Heart right ventricle (tissue), 16 donors: ENCODE measurements around the gene ADAMTSL2. TPM values are rescaled to one million over a fixed set of nuclear protein-coding genes. Genes with fewer than 3 reads are reported as not detected.

Experiments
- ATAC-seq, 8 donors: fragments of 200-7000 bp; cut with Tn5 transposase; one replicate each; pipeline ENCODE4 v1.9.1; 2020; ENCODE audit warnings: mild to moderate bottlenecking in 8 of 8, moderate library complexity in 8 of 8, moderate number of reproducible peaks in 1 of 8
- DNase-seq, 2 donors: peaks; one replicate each; pipeline ENCODE4 v3.0.0-alpha.2; 2020
- H3K27ac ChIP-seq, 10 donors: fragments of 200-600 bp; sonication (generic) in 2 of 10; one replicate each; pipeline versions ENCODE4 v1.5.0 to v1.8.0; 2020 to 2022; ENCODE audit warnings: mild to moderate bottlenecking in 3 of 10
- H3K27me3 ChIP-seq, 7 donors: fragments of 200-600 bp; one replicate each; pipeline ENCODE4 v1.8.0; 2021 to 2022; ENCODE audit warnings: mild to moderate bottlenecking in 2 of 7
- H3K36me3 ChIP-seq, 9 donors: fragments of 200-600 bp; sonication (generic) in 1 of 9; one replicate each; pipeline versions ENCODE4 v1.5.0 to v1.8.0; 2020 to 2022; ENCODE audit warnings: mild to moderate bottlenecking in 2 of 9
- H3K4me1 ChIP-seq, 9 donors: fragments of 200-600 bp; sonication (generic) in 1 of 9; one replicate each; pipeline versions ENCODE4 v1.5.0 to v1.8.0; 2020 to 2022; ENCODE audit warnings: mild to moderate bottlenecking in 4 of 9
- H3K4me3 ChIP-seq, 10 donors: fragments of 200-600 bp; sonication (generic) in 2 of 10; one replicate each; pipeline versions ENCODE4 v1.5.0 to v1.8.0; 2020 to 2022; ENCODE audit warnings: mild to moderate bottlenecking in 7 of 10, moderate library complexity in 2 of 10
- H3K9me3 ChIP-seq, 11 donors: fragments of 200-600 bp in 10 of 11; sonication (generic) in 2 of 11; one replicate each; pipeline versions ENCODE4 v1.5.0 to v1.8.0; 2013 to 2022; ENCODE audit warnings: mild to moderate bottlenecking in 2 of 11, control low read depth in 1 of 11, moderate library complexity in 1 of 11
- CTCF ChIP-seq, 9 donors: fragments of 200-600 bp; sonication (generic) in 2 of 9; IDR thresholded peaks; one replicate each; pipeline versions ENCODE4 v1.5.0 to v1.8.0; 2021 to 2022; ENCODE audit warnings: antibody characterized with exemption in 9 of 9, mild to moderate bottlenecking in 5 of 9, moderate library complexity in 1 of 9
- WGBS, 2 donors: extraction: QIAGEN DNeasy Blood & Tissue Kit; methylation state at CpG; one replicate each; pipeline ENCODE4 v1.1.7; 2013; ENCODE audit warnings: inconsistent platforms in 1 of 2; 5-methylcytosine and 5-hydroxymethylcytosine counted together
- intact Hi-C, 10 donors: fragments of 100-400 bp; cut with DNase I; formaldehyde crosslinking; loops; one replicate each; pipeline versions ENCODE4 v1.11.1 to v1.14.2; 2022
- polyA plus RNA-seq, 2 donors: library from polyadenylated mRNA; stranded (reverse); fragments of 200-250 nt; gene quantifications; one replicate each; pipeline ENCODE4 v1.2.3, GENCODE V29; 2013
- total RNA-seq, 10 donors: library from RNA; stranded (reverse); fragmentation: NEBNext Ultra II Directional in 3 of 10; extraction: Animal tissue kit (Norgen Biotek cat#: 25700) in 3 of 10; gene quantifications; one replicate each; pipeline versions ENCODE4 v1.2.1 to v1.2.4, GENCODE V29; 2021 to 2023
- donor health status: Arrhythmogenic right ventricular cardiomyopathy.
- donor health status: ischemic (EF 13 %, LVEDD 7.1; RV severe dilation, severe dysfunction).
- donor health status: healthy with polysubstance abuse.
- donor health status: DM: no; HTN: yes; CAD: no.
- donor health status: DM: no; HTN: no; CAD: no.
- donor health status: ischemic (EF 25% LVEDD 6.9; RV normal size, moderate dysfunction).
- donor health status: ischemic (EF 25% LVEDD 5.7; RV mildly dilated, moderate dysfunction).
- donor health status: healthy.
- donor health status: DM: yes; HTN: yes; CAD: no.
- donor health status: Ischemic cardiomyopathy.
- donor health status: ischemic (EF 35%, LVEDD 5.7; RV mildly dilated, moderate dysfunction).
- donor health status: nonischemic (EF 11% LVEDD 7.7; RV severe dilation, severe dysfunction).
- donor health status: DM: yes; HTN: yes; CAD: no.
- donor health status: PGD.
- donor health status: ischemic (EF 29% LVEDD 5.4; RV normal size, mild dysfunction).
- donor health status: nonischemic (EF 23%, LVEDD 6.1; RV moderate dilation, normal function).

ADAMTSL2 gene
- total and polyA plus RNA-seq, 12 donors, result 2.0 to 9.1 (median 4.5) TPM

GRCh38 chr9:133610845-133611244 is 76.3 kb downstream of the ADAMTSL2 start:
- H3K36me3 ChIP-seq, result no peaks in the 10 kb centered on the region
- H3K27me3 ChIP-seq, result peaks cover 6 to 95% (median 89%) of the 10 kb centered on the region in 7 donors
- no peak for ATAC-seq
- no peak for TF ChIP-seq CTCF (IDR thresholded peaks at IDR 0.05)
- H3K27ac ChIP-seq, result no peak overlapping the region
- DNase-seq, result no peak
- H3K4me1 ChIP-seq, result no peaks in the 10 kb centered on the region
- H3K4me3 ChIP-seq, result no peak overlapping the region
- H3K9me3 ChIP-seq, result no peaks in the 10 kb centered on the region
- 82 to 86% methylated on average over 5 of the region's 5 CpGs for WGBS, 2 donors
- intact Hi-C loops, result loop anchor here in 1 of 10 donors (10.0 kb wide), 1 partner anchor 114 kb away; no protein-coding TSS in a partner anchor

GRCh38 chr9:133612051-133612450 is 77.5 kb downstream of the ADAMTSL2 start:
- no peaks in the 10 kb centered on the region for H3K36me3 ChIP-seq
- no peaks in the 10 kb centered on the region for H3K4me1 ChIP-seq
- 77 to 82% methylated on average over 9 of the region's 9 CpGs for WGBS, 2 donors
- H3K4me3 ChIP-seq, result no peak overlapping the region
- peaks cover 6 to 96% (median 90%) of the 10 kb centered on the region in 7 donors for H3K27me3 ChIP-seq
- no peak overlapping the region for H3K27ac ChIP-seq
- no peak for TF ChIP-seq CTCF (IDR thresholded peaks at IDR 0.05)
- intact Hi-C loops, result loop anchor here in 1 of 10 donors (10.0 kb wide), 1 partner anchor 113 kb away; no protein-coding TSS in a partner anchor
- no peaks in the 10 kb centered on the region for H3K9me3 ChIP-seq
- ATAC-seq, result no peak
- no peak for DNase-seq

GRCh38 chr9:133612816-133613215 is 78.3 kb downstream of the ADAMTSL2 start:
- H3K9me3 ChIP-seq, result no peaks in the 10 kb centered on the region
- H3K4me1 ChIP-seq, result no peaks in the 10 kb centered on the region
- intact Hi-C loops, result loop anchor here in 1 of 10 donors (10.0 kb wide), 1 partner anchor 112 kb away; no protein-coding TSS in a partner anchor
- H3K36me3 ChIP-seq, result no peaks in the 10 kb centered on the region
- H3K27ac ChIP-seq, result no peak overlapping the region
- DNase-seq, result no peak
- peaks cover 0 to 96% (median 90%) of the 10 kb centered on the region in 7 donors for H3K27me3 ChIP-seq
- 80 to 82% methylated on average over 8 of the region's 8 CpGs for WGBS, 2 donors
- no peak for TF ChIP-seq CTCF (IDR thresholded peaks at IDR 0.05)
- no peak overlapping the region for H3K4me3 ChIP-seq
- no peak for ATAC-seq

- no peak for DNase-seq
- 84 to 88% methylated on average over 16 of the region's 16 CpGs for WGBS, 2 donors
- no peak overlapping the region for H3K4me3 ChIP-seq
- intact Hi-C loops, result loop anchor here in 1 of 10 donors (10.0 kb wide), 1 partner anchor 111 kb away; no protein-coding TSS in a partner anchor
- TF ChIP-seq CTCF (IDR thresholded peaks at IDR 0.05), result no peak
- no peaks in the 10 kb centered on the region for H3K4me1 ChIP-seq
- no peak overlapping the region for H3K27ac ChIP-seq
- H3K9me3 ChIP-seq, result no peaks in the 10 kb centered on the region
- ATAC-seq, result no peak
- H3K27me3 ChIP-seq, result peaks cover 0 to 96% (median 90%) of the 10 kb centered on the region in 7 donors
- no peaks in the 10 kb centered on the region for H3K36me3 ChIP-seq
Observed at GRCh38 chr9:133613432-133613831, 78.9 kb downstream of the ADAMTSL2 start.
